AML-193 (cell line): Measurements from ENCODE around the gene FGL2.
"Not testable (repeated sequence)": the region's sequence is repeated elsewhere in the genome, so short reads cannot be mapped to it uniquely, and the experiment has no call there.

Experiments used
- DNase-seq, 2 experiments: peaks; one replicate each; lab custom pipeline; 2025; lab: John Stamatoyannopoulos, UW

FGL2 gene

GRCh38 chr7:77216181-77216845 lies 16.7 kb upstream of the FGL2 start:
- no peak for DNase-seq

DNA sequence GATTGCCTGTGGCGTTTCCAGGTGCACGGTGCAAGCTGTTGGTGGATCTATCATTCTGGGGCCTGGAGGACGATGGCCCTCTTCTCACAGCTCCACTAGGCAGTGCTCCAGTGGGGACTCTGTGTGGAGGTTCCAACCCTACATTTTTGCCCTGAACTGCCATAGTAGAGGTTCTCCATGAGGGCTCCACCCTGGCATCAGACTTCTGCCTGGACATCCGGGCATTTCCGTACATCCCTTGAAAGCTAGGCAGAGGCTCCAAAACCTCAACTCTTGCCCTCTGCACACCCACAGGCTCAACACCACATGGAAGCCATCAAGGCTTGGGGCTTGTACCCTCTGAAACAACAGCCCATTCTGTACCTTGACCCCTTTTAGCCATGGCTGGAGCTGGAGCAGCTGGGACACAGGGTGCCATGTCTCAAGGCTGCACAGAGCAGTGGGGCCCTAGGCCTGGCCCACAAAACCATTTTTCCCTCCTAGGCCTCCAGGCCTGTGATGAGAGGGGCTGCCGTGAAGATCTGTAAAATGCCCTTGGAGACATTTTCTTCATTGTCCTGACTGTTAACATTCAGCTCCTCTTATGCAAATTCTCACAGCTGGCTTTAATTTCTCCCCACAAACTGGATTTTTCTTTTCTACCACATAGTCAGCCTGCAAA lies 10.0 kb upstream of the FGL2 start:
- no peak for DNase-seq

DNA sequence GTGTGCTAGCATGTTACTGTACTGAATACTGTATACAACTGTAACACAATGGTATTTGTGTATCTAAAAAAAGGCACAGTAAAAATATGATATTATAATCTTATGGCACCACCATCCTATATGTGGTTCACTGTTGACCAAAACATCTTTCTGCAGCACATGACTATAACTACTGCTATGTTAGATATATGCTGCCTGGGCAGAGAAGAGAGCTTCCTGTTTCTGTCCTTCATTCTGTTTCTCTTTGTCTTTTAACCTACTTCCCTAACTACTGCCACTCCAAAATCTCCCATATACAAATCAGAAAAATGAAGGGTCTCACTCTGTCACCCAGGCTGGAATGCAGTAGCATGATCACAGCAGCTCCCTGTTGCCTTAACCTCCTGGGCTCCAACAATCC lies 8.8 kb upstream of the FGL2 start:
- peak; percentile 38 to 43 for DNase-seq

GRCh38 chr7:77205706-77206105 lies 6.1 kb upstream of the FGL2 start:
- no peak for DNase-seq

GRCh38 chr7:77202481-77202976 lies 2.9 kb upstream of the FGL2 start:
- DNase-seq: no peak

DNA sequence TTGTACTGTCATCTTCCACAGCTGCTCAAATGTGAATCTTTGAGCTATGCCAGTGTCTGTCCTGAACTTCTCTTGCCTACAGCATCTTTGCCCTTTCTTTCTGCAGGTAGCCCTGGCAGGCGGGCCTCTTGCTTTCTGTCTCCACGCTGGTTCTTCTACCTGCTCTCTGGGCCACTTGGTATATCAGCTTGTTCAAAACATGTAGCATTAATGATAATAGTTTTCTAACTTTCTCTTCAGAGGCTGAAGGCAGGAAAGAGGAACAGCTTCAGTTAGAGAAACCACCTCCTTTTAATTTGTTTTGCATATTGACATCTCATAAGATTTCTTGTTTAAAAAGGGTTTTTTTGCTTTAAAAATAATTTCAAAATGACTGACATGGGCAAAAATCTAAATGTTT lies 923 bp upstream of the FGL2 start:
- peak; percentile 40 to 44 for DNase-seq

DNA sequence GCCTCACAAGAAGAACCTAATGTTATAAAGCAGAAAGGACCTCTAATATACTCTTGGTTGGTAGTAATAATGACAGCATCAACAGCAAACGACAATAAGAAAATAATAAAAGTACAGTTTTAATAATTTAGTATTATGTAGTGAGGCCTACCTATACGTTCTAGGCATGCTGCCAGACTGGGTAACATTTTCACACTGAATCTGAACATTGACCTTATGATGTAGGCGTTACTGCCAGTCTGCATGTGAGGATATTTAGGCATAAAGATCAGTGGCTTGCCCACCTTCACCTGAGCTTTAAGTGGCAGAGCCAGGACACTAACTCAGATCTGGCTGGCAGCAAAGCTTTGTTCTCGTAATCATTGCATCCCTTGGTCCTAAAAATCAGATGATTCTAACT lies 2.5 kb downstream of the FGL2 start:
- no peak for DNase-seq

DNA sequence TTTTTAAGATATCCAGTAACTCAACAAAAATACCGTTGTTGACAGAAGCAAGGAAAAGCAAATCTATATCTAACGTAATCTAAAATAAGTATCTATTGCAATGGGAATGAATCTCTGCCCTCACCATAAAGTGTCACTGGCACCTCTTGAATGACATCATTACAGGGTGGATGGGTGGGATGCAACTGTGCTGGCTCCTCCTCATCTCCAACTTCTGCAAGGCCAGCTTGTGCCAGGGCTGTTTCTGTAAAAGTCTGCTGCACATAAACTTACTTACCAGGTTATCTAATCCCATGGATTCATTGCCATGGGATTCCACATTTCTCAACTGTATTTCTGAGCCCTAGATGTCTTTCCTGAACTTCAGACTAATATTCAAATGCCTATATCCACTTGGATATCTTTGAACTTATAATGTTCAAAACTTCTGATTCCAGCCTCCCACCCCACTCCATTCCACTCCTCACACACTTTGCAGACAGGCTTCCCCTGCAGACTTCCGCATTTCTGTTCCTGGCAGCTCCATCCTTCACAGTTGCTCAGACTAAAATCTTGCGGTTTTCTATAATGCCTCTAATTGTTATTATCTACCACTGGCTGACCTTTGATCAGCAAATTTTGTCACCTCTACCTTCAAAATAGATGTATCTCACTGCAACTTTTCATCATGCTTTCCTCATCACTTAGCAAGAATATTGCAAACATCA lies 10.7 kb downstream of the FGL2 start:
- peak; percentile 84 to 93 for DNase-seq

GRCh38 chr7:77185866-77186265 lies 13.8 kb downstream of the FGL2 start:
- DNase-seq: no peak

- no peak for DNase-seq
These were observed 14.6 kb downstream of the FGL2 start for GRCh38 chr7:77184990-77185389.

GRCh38 chr7:77184463-77184862 lies 15.2 kb downstream of the FGL2 start:
- no peak for DNase-seq

- no peak for DNase-seq
These were observed 17.4 kb downstream of the FGL2 start for GRCh38 chr7:77182261-77182660.

DNA sequence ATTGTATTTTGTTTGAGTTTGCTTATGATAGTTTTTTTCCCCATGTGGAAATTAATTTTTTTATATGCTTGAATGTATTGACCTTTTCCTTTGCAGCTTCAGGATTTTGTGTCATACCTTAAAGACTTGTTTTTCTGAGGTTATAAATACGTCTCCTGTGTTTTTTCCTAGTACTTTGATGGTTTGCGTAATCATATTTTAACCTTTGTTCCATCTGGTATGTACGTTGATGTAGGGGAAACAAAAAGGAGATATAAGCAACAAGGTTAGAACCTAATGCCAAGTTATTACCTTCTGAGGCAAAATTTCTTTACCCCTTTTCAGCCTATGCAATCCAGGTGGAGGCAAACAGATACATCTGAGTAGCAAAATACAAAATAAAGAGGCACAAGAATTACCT lies 17.9 kb downstream of the FGL2 start:
- no peak for DNase-seq

GRCh38 chr7:77181015-77181595 lies 18.5 kb downstream of the FGL2 start:
- no peak for DNase-seq

DNA sequence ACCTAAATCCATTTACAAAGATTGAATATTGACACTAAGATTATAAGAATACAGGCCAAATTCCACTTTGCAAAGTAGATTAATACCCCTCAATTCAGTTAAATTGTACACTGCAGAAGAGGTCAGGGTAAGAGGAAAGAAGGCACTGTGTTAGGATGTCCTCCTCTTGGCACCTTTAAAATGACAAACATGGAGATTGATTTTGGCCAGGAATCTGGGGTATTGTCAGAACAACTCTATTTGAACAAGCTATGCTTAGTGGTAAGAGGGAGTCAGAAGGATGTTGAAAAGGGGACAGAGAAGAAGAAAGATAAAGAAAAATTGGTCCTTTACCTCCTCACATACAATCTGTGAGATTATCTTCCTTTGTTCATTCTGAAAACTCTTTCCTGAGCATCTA lies 21.6 kb downstream of the FGL2 start:
- not testable (repeated sequence) for DNase-seq

DNA sequence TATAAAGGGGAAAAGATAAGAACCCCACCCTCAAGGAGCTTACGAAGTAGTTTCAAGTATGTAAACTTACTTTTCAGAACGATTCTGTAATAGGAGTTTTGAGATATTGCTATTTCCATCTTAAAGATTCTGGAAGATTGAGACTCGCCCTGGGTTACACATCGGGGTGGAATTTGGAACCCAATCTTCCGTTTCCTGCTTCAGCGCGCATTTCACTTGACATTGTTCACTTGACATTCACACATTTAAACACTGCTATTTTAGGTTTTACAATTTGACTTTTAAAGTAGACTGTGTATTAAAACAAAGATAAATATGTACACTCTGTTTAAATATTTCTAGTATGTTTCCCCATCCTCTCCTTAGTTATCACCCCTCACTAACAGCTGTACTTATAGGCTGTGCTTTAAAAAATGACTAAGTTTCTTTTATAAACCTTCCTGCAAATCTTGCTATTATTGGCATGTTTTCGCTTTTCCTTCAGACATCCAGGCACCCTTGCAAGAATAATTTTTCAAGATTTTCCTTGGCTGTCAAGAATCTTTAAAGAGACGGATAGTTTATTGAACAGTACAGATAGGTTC lies 22.2 kb downstream of the FGL2 start:
- DNase-seq: not testable (repeated sequence)

DNA sequence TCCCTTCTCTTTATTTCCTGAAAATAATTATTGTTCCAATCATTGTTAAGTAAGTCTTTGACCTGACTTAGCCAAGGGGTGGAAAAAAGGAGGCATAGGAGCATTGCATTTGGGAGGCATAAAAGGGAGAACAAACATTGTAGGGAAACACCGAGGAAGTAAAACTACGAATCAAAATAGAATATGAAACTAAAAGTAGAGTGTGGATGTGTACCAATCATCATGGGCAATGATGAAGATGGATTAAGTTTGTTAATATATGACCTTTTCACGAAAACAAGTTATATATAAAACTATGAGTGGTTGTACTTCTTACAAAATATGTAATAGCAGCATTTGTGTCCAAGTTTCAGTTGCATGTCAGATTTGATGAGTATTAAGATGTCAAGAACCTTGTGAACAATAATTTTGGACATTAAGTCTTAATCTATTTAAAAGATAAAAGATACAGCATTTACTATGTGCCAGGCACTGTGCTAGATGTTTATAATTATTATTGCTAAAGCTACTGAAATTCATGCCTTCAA lies 24.3 kb downstream of the FGL2 start:
- DNase-seq: not testable (repeated sequence)

GRCh38 chr7:77174418-77174817 lies 25.2 kb downstream of the FGL2 start:
- not testable (repeated sequence) for DNase-seq

DNA sequence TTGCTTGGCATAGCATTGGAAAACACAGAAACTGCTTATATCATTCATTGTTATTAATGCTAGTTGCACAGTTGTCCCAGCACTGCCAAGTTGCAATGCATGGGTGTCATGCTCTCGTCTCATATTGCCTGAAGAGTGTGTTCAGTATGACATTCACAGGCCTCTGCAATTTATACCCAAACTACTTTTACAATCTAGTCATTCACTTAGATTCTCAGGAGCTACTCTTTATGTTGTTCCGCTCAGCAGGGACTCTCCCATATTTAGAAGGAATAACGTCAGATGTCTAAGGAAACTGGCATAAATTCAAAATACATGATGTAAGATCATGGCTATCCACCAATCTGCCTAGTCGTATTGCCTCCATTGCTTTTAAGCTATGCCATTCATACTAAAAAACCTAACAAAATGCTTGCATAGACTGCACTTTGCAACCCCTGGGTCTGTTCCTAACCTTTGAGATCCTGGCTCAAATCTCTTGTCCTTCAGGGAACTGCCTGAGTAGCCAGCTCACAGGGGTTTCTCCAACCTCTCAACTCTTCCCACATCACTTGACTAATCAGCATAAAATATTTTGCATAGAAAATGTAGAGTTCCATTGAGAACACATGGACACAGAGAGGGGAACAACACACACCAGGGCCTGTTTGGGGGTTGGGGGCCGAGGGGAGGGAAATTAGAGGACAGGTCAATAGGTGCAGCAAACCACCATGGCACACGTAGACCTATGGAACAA lies 27.0 kb downstream of the FGL2 start:
- not testable (repeated sequence) for DNase-seq

DNA sequence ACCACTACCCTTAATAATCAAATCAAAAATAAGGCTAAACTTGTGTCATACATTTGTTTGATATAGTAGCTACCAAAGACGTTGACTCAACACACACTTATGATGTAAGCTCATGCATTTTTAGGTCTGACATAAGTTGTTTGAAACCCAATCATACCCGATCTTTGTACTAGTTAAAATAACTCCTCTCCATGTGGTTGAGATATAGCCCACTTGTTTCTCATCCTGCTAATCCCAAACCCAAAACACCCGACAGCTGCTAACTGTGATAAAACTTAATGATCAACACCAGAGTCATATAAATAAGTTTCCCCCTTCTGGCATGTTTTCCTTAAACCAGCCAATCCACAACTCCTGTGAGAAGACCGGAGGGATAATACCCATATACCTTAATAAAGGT lies 28.5 kb downstream of the FGL2 start:
- DNase-seq: not testable (repeated sequence)

DNA sequence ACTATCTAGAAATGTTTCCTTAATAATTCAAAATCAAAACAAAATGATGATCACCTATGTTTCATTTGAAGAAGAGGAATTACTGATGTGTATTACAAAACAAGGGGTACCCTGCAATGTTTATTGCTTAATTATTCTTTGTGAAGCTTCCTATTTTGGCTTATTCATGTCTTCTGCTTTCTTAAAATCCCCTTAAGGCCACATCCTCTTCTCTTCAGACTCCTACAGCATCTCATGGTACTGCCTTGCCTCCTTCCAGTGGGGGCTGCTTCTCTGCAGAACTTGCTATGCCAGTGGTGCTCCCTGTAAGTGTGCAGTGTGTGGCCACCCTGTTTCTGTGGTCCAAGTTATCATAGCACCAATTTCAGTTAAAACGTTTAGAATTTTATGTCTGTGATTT lies 42.2 kb downstream of the FGL2 start:
- DNase-seq: peak; percentile 87 to 90
